Activated naive CD4-positive, alpha-beta T cell treated with anti-CD3 and anti-CD28 coated beads, Interleukin-2, amount 10 ng/mL, durations not matched to agents 7 days and 5 days (primary cell): ENCODE data around the gene SLC6A3.
A peak's percentile ranks its signal among the peaks of the same experiment; 100 is the strongest.

ENCODE experiments used
- CTCF ChIA-PET: fragments of 350-600 bp; sonication (Branson Sonifier 250); formaldehyde crosslinking; loops from one replicate; lab custom pipeline; 2021; ENCODE audit warnings: antibody characterized with exemption; lab: Charles Lee
- DNase-seq: peaks from one replicate; pipeline ENCODE4 v3.0.0-alpha.2; 2020
- H3K27ac Mint-ChIP-seq: one replicate; pipeline ENCODE4 v1.8.0; 2021; ENCODE audit warnings: mild to moderate bottlenecking, moderate library complexity, mixed read lengths
- H3K27me3 Mint-ChIP-seq: one replicate; pipeline ENCODE4 v1.8.0; 2021; ENCODE audit warnings: mild to moderate bottlenecking, mixed read lengths
- H3K36me3 Mint-ChIP-seq: one replicate; pipeline ENCODE4 v1.8.0; 2021; ENCODE audit warnings: mixed read lengths
- H3K4me1 Mint-ChIP-seq: one replicate; pipeline ENCODE4 v1.8.0; 2021; ENCODE audit warnings: mixed read lengths
- H3K4me3 Mint-ChIP-seq: one replicate; pipeline ENCODE4 v1.8.0; 2021; ENCODE audit warnings: mild to moderate bottlenecking, moderate library complexity, mixed read lengths
- H3K9me3 Mint-ChIP-seq: one replicate; pipeline ENCODE4 v1.8.0; 2021; ENCODE audit warnings: mixed read lengths

SLC6A3 gene

GRCh38 chr5:1445313-1445688 is at the start of gene SLC6A3:
Gene SLC6A3, minus strand, starts transcription at chr5:1445440. Its CDS starts 2,243 bp downstream, at chr5:1443197.
- peaks cover 85% of the 10 kb centered on the region for H3K27me3 Mint-ChIP-seq
- no peaks in the 10 kb centered on the region for H3K36me3 Mint-ChIP-seq
- no peaks in the 10 kb centered on the region for H3K9me3 Mint-ChIP-seq
- CTCF ChIA-PET = no interaction called here
- DNase-seq = no peak
- H3K27ac Mint-ChIP-seq = no peak within 1 kb of the TSS
- no peaks in the 10 kb centered on the region for H3K4me1 Mint-ChIP-seq
- H3K4me3 Mint-ChIP-seq = no peak within 1 kb of the TSS

GRCh38 chr5:1493941-1494340 is 48.7 kb upstream of the SLC6A3 start:
- DNase-seq = no peak
- H3K27me3 Mint-ChIP-seq = no peaks in the 10 kb centered on the region
- peaks cover 41% of the 10 kb centered on the region for H3K4me1 Mint-ChIP-seq
- H3K9me3 Mint-ChIP-seq = no peaks in the 10 kb centered on the region
- no peak overlapping the region for H3K4me3 Mint-ChIP-seq
- CTCF ChIA-PET = no interaction called here
- peaks cover 32% of the 10 kb centered on the region for H3K36me3 Mint-ChIP-seq
- H3K27ac Mint-ChIP-seq = no peak overlapping the region

GRCh38 chr5:1493413-1493812 is 48.2 kb upstream of the SLC6A3 start:
- H3K36me3 Mint-ChIP-seq = peaks cover 28% of the 10 kb centered on the region
- H3K4me1 Mint-ChIP-seq = peaks cover 44% of the 10 kb centered on the region
- DNase-seq = no peak
- no peak overlapping the region for H3K4me3 Mint-ChIP-seq
- CTCF ChIA-PET = interaction anchor here (1.3 to 1.9 kb wide), 2 partner anchors 13 to 151 kb away, joined by 4 to 8 read pairs; no protein-coding TSS in a partner anchor
- no peak overlapping the region for H3K27ac Mint-ChIP-seq
- H3K27me3 Mint-ChIP-seq = no peaks in the 10 kb centered on the region
- no peaks in the 10 kb centered on the region for H3K9me3 Mint-ChIP-seq

GRCh38 chr5:1492757-1493156 is 47.5 kb upstream of the SLC6A3 start:
- peaks cover 45% of the 10 kb centered on the region for H3K4me1 Mint-ChIP-seq
- H3K4me3 Mint-ChIP-seq = no peak overlapping the region
- no peaks in the 10 kb centered on the region for H3K27me3 Mint-ChIP-seq
- peaks cover 27% of the 10 kb centered on the region for H3K36me3 Mint-ChIP-seq
- no peak for DNase-seq
- no peaks in the 10 kb centered on the region for H3K9me3 Mint-ChIP-seq
- CTCF ChIA-PET = interaction anchor here (1.0 to 1.9 kb wide), 4 partner anchors 12 to 152 kb away, joined by 3 to 8 read pairs (median 4); no protein-coding TSS in a partner anchor
- H3K27ac Mint-ChIP-seq = no peak overlapping the region

GRCh38 chr5:1490376-1490775 is 45.1 kb upstream of the SLC6A3 start:
- H3K27ac Mint-ChIP-seq = no peak overlapping the region
- no peak for DNase-seq
- CTCF ChIA-PET = interaction anchor here (2.5 kb wide), 1 partner anchor 11 kb away, joined by 10 read pairs; no protein-coding TSS in a partner anchor
- H3K4me3 Mint-ChIP-seq = no peak overlapping the region
- no peaks in the 10 kb centered on the region for H3K9me3 Mint-ChIP-seq
- peaks cover 31% of the 10 kb centered on the region for H3K36me3 Mint-ChIP-seq
- no peaks in the 10 kb centered on the region for H3K27me3 Mint-ChIP-seq
- peaks cover 34% of the 10 kb centered on the region for H3K4me1 Mint-ChIP-seq

GRCh38 chr5:1489754-1490153 is 44.5 kb upstream of the SLC6A3 start:
- CTCF ChIA-PET = interaction anchor here (0.8 to 2.5 kb wide), 2 partner anchors 10 to 155 kb away, joined by 3 to 10 read pairs; no protein-coding TSS in a partner anchor
- Mint-ChIP-seq H3K4me3 (no peak overlapping the region), H3K36me3 (peaks cover 31% of the 10 kb centered on the region), H3K9me3 (no peaks in the 10 kb centered on the region), H3K27me3 (no peaks in the 10 kb centered on the region), H3K27ac (no peak overlapping the region), H3K4me1 (peaks cover 28% of the 10 kb centered on the region)
- no peak for DNase-seq

- Mint-ChIP-seq H3K9me3 (no peaks in the 10 kb centered on the region), H3K36me3 (peaks cover 31% of the 10 kb centered on the region), H3K27ac (no peak overlapping the region), H3K4me3 (no peak overlapping the region), H3K27me3 (no peaks in the 10 kb centered on the region), H3K4me1 (peaks cover 23% of the 10 kb centered on the region)
- DNase-seq = no peak
- CTCF ChIA-PET = interaction anchor here (0.8 to 2.5 kb wide), 2 partner anchors 9 to 156 kb away, joined by 3 to 10 read pairs; no protein-coding TSS in a partner anchor
Measured at GRCh38 chr5:1488882-1489680, 43.8 kb upstream of the SLC6A3 start.

- H3K4me1 Mint-ChIP-seq = peaks cover 8% of the 10 kb centered on the region
- peaks cover 20% of the 10 kb centered on the region for H3K36me3 Mint-ChIP-seq
- no peak overlapping the region for H3K27ac Mint-ChIP-seq
Measured at GRCh38 chr5:1487079-1487764, 42.0 kb upstream of the SLC6A3 start.

GRCh38 chr5:1486271-1486670 is 41.0 kb upstream of the SLC6A3 start:
- peaks cover 8% of the 10 kb centered on the region for H3K4me1 Mint-ChIP-seq
- H3K4me3 Mint-ChIP-seq = no peak overlapping the region
- no peak for DNase-seq
- no peaks in the 10 kb centered on the region for H3K27me3 Mint-ChIP-seq
- H3K36me3 Mint-ChIP-seq = peaks cover 14% of the 10 kb centered on the region
- H3K27ac Mint-ChIP-seq = no peak overlapping the region
- CTCF ChIA-PET = interaction anchor here (1.0 kb wide), 1 partner anchor 159 kb away, joined by 3 read pairs; no protein-coding TSS in a partner anchor
- no peaks in the 10 kb centered on the region for H3K9me3 Mint-ChIP-seq

More at GRCh38 chr5:1487079-1487764, 42.0 kb upstream of the SLC6A3 start:
- Mint-ChIP-seq H3K9me3 (no peaks in the 10 kb centered on the region), H3K4me3 (no peak overlapping the region), H3K27me3 (no peaks in the 10 kb centered on the region)
- DNase-seq = no peak
- CTCF ChIA-PET = interaction anchor here (1.0 kb wide), 1 partner anchor 158 kb away, joined by 3 read pairs; no protein-coding TSS in a partner anchor

GRCh38 chr5:1485579-1486118 is 40.4 kb upstream of the SLC6A3 start:
- Mint-ChIP-seq H3K4me1 (peaks cover 8% of the 10 kb centered on the region), H3K4me3 (no peak overlapping the region), H3K36me3 (peaks cover 10% of the 10 kb centered on the region), H3K27me3 (no peaks in the 10 kb centered on the region), H3K9me3 (no peaks in the 10 kb centered on the region), H3K27ac (peak overlapping the region; percentile 19)
- CTCF ChIA-PET = no interaction called here
- DNase-seq = no peak

GRCh38 chr5:1484730-1485578 is 39.7 kb upstream of the SLC6A3 start:
- peaks cover 8% of the 10 kb centered on the region for H3K4me1 Mint-ChIP-seq
- peaks cover 8% of the 10 kb centered on the region for H3K36me3 Mint-ChIP-seq
- no peaks in the 10 kb centered on the region for H3K27me3 Mint-ChIP-seq
- H3K27ac Mint-ChIP-seq = peak overlapping the region; percentile 33
- CTCF ChIA-PET = no interaction called here
- no peak overlapping the region for H3K4me3 Mint-ChIP-seq
- no peak for DNase-seq
- no peaks in the 10 kb centered on the region for H3K9me3 Mint-ChIP-seq

- CTCF ChIA-PET = no interaction called here
- no peak for DNase-seq
- Mint-ChIP-seq H3K27me3 (no peaks in the 10 kb centered on the region), H3K27ac (no peak overlapping the region), H3K36me3 (peaks cover 6% of the 10 kb centered on the region), H3K4me1 (peaks cover 4% of the 10 kb centered on the region), H3K4me3 (no peak overlapping the region), H3K9me3 (no peaks in the 10 kb centered on the region)
Measured at GRCh38 chr5:1483856-1484729, 38.9 kb upstream of the SLC6A3 start.

- no peaks in the 10 kb centered on the region for H3K4me1 Mint-ChIP-seq
Measured at GRCh38 chr5:1483064-1483463, 37.8 kb upstream of the SLC6A3 start.

More at GRCh38 chr5:1483064-1483463, 37.8 kb upstream of the SLC6A3 start:
- H3K27ac Mint-ChIP-seq = no peak overlapping the region
- H3K9me3 Mint-ChIP-seq = no peaks in the 10 kb centered on the region
- CTCF ChIA-PET = interaction anchor here (0.8 kb wide), 1 partner anchor 314 kb away, joined by 3 read pairs; no protein-coding TSS in a partner anchor
- H3K27me3 Mint-ChIP-seq = no peaks in the 10 kb centered on the region
- H3K4me3 Mint-ChIP-seq = no peak overlapping the region
- H3K36me3 Mint-ChIP-seq = peaks cover 5% of the 10 kb centered on the region
- DNase-seq = no peak
